Measurements from ENCODE around the gene GAL. TPM values are rescaled to one million over a fixed set of nuclear protein-coding genes. Genes with fewer than 3 reads are reported as not detected.

The GAL gene
- total RNA-seq, 4 donors from 2014 or later: 1.2 TPM; not detected in 3

- TF ChIP-seq POLR2A (IDR thresholded peaks at IDR 0.05): no peak
- TF ChIP-seq, protein P1, sequence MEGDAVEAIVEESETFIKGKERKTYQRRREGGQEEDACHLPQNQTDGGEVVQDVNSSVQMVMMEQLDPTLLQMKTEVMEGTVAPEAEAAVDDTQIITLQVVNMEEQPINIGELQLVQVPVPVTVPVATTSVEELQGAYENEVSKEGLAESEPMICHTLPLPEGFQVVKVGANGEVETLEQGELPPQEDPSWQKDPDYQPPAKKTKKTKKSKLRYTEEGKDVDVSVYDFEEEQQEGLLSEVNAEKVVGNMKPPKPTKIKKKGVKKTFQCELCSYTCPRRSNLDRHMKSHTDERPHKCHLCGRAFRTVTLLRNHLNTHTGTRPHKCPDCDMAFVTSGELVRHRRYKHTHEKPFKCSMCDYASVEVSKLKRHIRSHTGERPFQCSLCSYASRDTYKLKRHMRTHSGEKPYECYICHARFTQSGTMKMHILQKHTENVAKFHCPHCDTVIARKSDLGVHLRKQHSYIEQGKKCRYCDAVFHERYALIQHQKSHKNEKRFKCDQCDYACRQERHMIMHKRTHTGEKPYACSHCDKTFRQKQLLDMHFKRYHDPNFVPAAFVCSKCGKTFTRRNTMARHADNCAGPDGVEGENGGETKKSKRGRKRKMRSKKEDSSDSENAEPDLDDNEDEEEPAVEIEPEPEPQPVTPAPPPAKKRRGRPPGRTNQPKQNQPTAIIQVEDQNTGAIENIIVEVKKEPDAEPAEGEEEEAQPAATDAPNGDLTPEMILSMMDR (IDR thresholded peaks at IDR 0.05): no peak
- no peaks in the 10 kb centered on the region for H3K4me1 ChIP-seq
- no peak overlapping the region for H3K4me3 ChIP-seq
- no peak for DNase-seq
- H3K9me3 ChIP-seq: no peaks in the 10 kb centered on the region
- no peak overlapping the region for H3K27ac ChIP-seq
- H3K27me3 ChIP-seq: no peaks in the 10 kb centered on the region
- H3K36me3 ChIP-seq: no peaks in the 10 kb centered on the region
These were observed 26.2 kb upstream of the GAL start for GRCh38 chr11:68658097-68658496.

DNA sequence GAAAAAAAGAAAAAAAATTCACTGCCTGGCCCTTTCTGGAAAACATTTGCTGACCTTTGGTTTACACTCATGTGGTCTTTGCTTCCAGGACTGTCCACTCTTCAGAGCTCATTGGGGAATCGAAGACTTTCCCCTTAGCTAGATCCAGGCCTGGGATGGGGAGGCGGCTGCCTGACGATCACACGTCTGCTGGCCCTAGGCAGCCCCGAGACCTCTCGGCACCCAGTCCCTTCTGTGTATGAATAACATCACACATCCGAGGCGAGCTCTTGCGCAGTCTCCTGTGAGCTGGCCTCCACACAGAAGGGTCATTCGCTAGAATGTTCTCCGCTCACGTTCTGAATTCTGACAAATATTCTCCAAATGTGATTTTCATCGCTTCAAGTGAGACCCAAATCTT is 25.7 kb upstream of the GAL start:
- Histone ChIP-seq H3K9me3 (no peaks in the 10 kb centered on the region), H3K4me3 (no peak overlapping the region), H3K36me3 (no peaks in the 10 kb centered on the region), H3K4me1 (no peaks in the 10 kb centered on the region), H3K27me3 (no peaks in the 10 kb centered on the region), H3K27ac (no peak overlapping the region)
- DNase-seq: no peak
- no peak for TF ChIP-seq POLR2A (IDR thresholded peaks at IDR 0.05)
- TF ChIP-seq, protein P1 (IDR thresholded peaks at IDR 0.05): no peak

DNA sequence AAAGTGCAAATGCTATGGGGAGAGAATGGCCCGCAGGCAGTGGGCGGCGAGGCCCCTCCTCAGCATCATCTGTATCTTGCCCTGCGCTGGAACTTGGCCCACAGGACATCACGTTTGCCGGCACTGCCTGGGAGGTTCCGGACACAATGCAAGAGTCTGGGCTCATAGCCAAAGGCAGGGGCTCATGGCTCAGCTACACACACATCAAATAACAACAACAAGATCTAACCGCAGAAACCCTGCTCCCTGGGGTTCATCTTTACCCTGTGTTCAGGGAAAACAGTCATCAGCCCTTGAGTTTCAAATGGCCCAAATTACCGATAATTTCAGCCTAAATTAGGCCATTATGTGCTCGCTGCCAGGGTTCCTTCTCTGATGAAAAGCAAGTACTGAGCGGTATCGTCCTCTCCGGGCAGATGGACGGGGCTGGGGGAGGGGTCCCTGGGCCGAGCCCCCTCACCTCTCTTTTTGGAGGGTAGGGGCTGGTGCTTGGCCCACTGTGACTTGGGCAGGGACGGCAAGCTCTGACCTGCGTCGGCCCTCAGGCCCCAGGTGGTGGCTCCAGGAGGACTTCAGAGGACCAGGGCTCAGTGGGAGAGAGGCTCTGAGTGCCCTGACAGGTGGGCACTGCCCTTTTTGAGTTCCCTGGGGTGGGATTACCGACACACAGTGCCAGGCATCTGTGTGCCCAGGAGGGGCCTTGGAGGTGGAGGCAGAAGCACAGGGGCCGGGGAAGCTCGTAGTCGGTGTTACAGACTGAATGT is 25.0 kb upstream of the GAL start:
- H3K4me3 ChIP-seq: no peak overlapping the region
- DNase-seq: peak in 1 of 3 donors; percentile 48
- H3K36me3 ChIP-seq: no peaks in the 10 kb centered on the region
- no peaks in the 10 kb centered on the region for H3K27me3 ChIP-seq
- H3K27ac ChIP-seq: no peak overlapping the region
- no peaks in the 10 kb centered on the region for H3K9me3 ChIP-seq
- no peaks in the 10 kb centered on the region for H3K4me1 ChIP-seq
- no peak for TF ChIP-seq POLR2A (IDR thresholded peaks at IDR 0.05)
- TF ChIP-seq, protein P1 (IDR thresholded peaks at IDR 0.05): no peak

GRCh38 chr11:68660066-68660810 is 24.1 kb upstream of the GAL start:
- no peaks in the 10 kb centered on the region for H3K36me3 ChIP-seq
- no peak overlapping the region for H3K4me3 ChIP-seq
- no peaks in the 10 kb centered on the region for H3K9me3 ChIP-seq
- H3K27me3 ChIP-seq: no peaks in the 10 kb centered on the region
- TF ChIP-seq, protein P1 (IDR thresholded peaks at IDR 0.05): no peak
- no peak for TF ChIP-seq POLR2A (IDR thresholded peaks at IDR 0.05)
- no peak overlapping the region for H3K27ac ChIP-seq
- DNase-seq: peak in 1 of 3 donors; percentile 27
- H3K4me1 ChIP-seq: no peaks in the 10 kb centered on the region

GRCh38 chr11:68661014-68661413 is 23.3 kb upstream of the GAL start:
- no peak for DNase-seq
- TF ChIP-seq POLR2A (IDR thresholded peaks at IDR 0.05): no peak
- TF ChIP-seq, protein P1 (IDR thresholded peaks at IDR 0.05): no peak
- H3K9me3 ChIP-seq: no peaks in the 10 kb centered on the region
- H3K27ac ChIP-seq: no peak overlapping the region
- H3K4me1 ChIP-seq: no peaks in the 10 kb centered on the region
- no peaks in the 10 kb centered on the region for H3K27me3 ChIP-seq
- no peaks in the 10 kb centered on the region for H3K36me3 ChIP-seq
- H3K4me3 ChIP-seq: no peak overlapping the region

Measured in Peyer's patch (tissue), 4 donors.